LoVo (cell line): ENCODE data around the gene AK3.

Source experiments
- DNase-seq: peaks from one replicate; pipeline ENCODE4 v3.0.0-alpha.2; 2016; ENCODE audit warnings: low spot score

The AK3 gene

GRCh38 chr9:4704129-4704528, 36.9 kb downstream of the AK3 start:
- no peak for DNase-seq

- DNase-seq: no peak
These were observed 39.5 kb downstream of the AK3 start for GRCh38 chr9:4701526-4701925.

- DNase-seq: no peak
These were observed 40.1 kb downstream of the AK3 start for GRCh38 chr9:4700932-4701331.

- DNase-seq: no peak
These were observed 40.9 kb downstream of the AK3 start for GRCh38 chr9:4700091-4700490.

GRCh38 chr9:4691795-4692194, 49.2 kb downstream of the AK3 start:
- no peak for DNase-seq

DNA sequence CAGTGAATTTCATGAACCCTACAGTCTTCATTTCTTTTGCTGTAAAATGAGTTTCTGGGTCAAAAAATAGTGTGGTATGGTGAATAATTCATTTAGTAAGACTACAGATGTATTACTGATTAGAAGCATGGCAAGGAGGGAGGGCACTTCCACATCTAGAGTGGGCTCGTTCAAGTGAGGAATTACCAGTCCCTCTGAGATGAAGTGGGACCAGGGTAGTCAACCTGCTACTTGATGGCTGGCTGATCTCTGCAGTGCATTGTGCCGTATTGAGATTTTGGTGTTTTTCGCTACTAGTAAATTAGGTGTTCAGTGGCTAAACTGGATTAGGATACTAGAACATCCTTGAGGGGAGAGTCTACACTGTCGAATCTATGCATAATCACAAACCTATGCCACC, 50.9 kb downstream of the AK3 start:
- no peak for DNase-seq

DNA sequence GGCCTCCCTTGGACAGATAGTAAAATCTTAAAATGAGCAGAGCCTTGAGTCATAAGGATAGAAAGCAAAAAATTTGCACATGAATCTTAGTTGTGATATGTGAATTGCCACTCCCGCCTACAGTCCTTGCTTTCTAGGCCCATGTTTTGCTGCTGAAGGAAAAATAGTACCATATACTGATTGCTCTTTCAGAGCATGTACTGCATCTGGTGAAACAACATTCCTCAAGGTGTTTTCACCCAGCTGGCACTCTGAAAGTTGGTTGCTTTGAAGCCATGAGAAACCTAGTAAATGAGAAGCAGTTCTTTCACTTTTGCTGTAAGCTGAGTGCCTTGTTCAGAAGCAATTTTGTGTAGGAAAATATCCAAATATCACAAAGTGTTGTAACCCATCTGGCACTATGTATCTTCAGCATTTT, 51.3 kb downstream of the AK3 start:
- no peak for DNase-seq

- no peak for DNase-seq
These were observed 52.0 kb downstream of the AK3 start for GRCh38 chr9:4689021-4689420.

GRCh38 chr9:4686584-4686983, 54.4 kb downstream of the AK3 start:
- DNase-seq: no peak

- no peak for DNase-seq
These were observed 54.9 kb downstream of the AK3 start for GRCh38 chr9:4686112-4686511.

DNA sequence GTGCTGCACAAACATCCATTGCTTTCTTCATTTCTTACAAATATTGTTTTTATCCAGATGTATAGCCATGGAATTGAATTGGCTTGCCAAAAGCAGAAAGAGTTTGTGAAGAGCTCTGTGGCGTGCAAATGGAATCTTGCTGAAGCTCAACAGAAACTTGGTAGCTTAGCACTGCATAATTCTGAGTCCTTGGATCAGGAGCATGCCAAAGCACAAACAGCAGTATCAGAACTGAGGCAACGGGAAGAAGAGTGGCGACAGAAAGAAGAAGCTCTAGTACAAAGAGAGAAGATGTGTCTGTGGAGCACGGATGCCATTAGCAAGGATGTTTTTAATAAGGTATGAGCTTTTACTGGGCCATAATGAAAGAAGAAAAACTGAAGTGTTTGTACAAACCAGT, 56.2 kb downstream of the AK3 start:
- no peak for DNase-seq

- DNase-seq: no peak
These were observed 60.3 kb downstream of the AK3 start for GRCh38 chr9:4680750-4681149.

DNA sequence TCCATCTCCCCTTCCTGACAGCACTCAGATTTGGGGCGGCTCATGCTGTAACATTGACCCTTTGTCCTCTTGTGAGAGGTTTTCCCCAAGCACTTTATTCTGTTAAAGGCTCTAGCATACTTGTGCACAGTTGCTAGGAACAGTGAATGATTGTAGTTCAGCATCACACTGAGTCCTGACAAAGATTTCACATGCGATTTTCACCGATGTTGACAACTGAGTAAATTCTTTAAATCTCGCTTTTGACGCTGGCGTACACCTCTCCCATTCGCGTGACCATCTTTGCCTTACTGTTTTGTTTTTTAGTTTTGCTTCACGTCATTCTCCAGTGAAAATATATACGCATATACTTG, 60.9 kb downstream of the AK3 start:
- DNase-seq: no peak

GRCh38 chr9:4679268-4680172, 61.5 kb downstream of the AK3 start, which contains the start of gene CDC37L1:
TSS of gene CDC37L1 (plus strand) at chr9:4679569. CDS start at chr9:4679768, 199 bp downstream.
- DNase-seq: peak; percentile 95

GRCh38 chr9:4678679-4679267, 62.2 kb downstream of the AK3 start:
- DNase-seq: peak; percentile 51

- no peak for DNase-seq
These were observed 63.6 kb downstream of the AK3 start for GRCh38 chr9:4677392-4677791.

- DNase-seq: no peak
These were observed 66.2 kb downstream of the AK3 start for GRCh38 chr9:4674783-4675182.

DNA sequence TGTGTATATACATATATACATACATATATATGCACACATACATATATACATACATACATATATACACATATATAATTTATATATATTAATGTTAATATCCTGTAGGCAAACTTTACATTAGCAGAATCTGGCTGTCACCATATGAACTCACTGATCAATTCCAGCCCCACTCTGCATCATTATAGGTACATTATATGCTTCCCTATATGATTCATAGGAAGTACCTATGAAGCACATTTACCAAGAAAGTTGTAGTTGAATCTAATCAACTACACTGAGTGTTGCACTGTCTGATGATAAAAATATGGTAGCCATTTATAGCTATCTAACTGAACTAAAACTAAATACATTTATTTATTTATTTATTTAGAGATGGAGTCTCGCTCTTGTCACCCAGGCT, 69.3 kb downstream of the AK3 start:
- DNase-seq: no peak

- DNase-seq: no peak
These were observed 70.4 kb downstream of the AK3 start for GRCh38 chr9:4670591-4670990.

DNA sequence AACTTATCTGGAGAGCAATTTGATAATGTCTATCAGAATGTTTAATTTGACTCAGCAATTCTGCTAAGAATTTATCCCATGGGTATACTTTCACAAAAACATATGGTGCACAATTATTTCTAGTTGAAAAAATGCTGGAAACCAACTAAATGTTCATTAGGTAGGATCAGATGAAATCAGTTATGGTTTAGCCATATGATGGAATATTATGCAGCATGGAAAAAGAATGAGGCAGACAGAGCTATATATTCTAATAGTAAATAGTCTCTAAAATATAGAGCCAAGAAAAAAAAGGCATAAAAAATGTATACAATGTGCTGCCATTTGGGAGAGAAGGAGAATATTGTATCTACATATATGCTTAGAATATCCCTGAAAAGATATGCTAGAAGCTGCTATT, 71.1 kb downstream of the AK3 start:
- DNase-seq: no peak

GRCh38 chr9:4668604-4669003, 72.4 kb downstream of the AK3 start:
- DNase-seq: no peak

DNA sequence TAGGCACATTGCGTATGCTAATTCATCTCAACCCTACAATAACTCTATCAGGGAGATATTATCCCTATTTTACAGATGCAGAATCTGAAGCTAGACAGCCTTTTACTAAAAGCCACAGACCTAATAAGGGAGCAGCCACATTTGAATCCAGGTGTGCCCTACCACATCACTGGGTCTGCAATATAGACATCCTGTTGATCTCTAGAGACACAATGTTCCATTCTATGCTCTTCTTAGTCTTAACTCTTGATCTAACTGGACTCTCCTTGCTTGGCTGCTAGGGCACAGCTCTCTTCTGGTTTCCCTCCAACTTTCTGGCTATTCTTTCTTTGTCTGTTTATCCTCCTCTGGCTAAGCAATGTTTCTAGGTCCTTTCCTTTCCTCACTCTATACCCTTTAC, 73.3 kb downstream of the AK3 start:
- DNase-seq: no peak

DNA sequence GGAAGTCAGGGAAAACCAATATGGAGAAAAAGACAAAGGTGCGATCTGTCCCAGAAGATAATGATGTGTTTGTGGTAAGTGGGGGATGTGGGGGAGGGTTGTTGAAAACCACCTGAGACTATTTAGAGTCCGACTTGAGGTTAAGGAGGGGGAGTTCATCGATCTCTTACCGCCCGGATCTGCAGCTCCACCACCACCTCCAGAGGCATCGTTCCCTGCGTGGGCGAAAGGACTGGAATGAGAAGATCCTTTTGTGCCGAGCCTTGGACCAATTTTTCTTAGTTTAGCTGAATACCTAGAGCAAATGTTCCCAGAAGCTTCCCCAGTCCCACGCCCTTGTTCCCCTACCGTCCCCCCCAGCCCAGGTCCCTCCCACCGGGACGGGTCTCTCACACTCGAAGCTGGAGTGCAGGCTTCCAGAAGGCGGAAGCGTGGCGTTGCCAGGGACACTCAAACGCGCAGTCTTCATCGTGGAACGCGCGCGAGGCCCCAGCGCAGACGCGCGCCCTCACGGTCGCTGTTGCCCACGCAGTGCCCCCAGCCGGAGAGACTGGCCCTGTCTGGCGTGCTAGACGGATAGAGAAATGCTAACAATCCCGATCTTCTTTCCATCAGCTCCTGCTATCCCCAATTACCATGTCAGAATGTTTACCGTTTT, 74.8 kb downstream of the AK3 start, which contains the start of gene SPATA6L:
Gene SPATA6L (minus strand): TSS at position 439 of the 658 bp plus-strand sequence. CDS start 230 bp downstream, at position 209.
- peak; percentile 62 for DNase-seq
